HG03095 (cell line): Measurements from ENCODE around the gene RAPSN.
"Not testable (repeated sequence)": the region's sequence is repeated elsewhere in the genome, so short reads cannot be mapped to it uniquely, and the experiment has no call there.

ENCODE experiments used
- ATAC-seq: cut with Tn5 transposase; IDR thresholded peaks from one replicate; pipeline ENCODE4 v1.9.1; 2021; ENCODE audit warnings: moderate library complexity; ENCODE audit not compliant: unreplicated experiment

Gene RAPSN

GRCh38 chr11:47466701-47467250, 17.8 kb upstream of the RAPSN start:
- no peak for ATAC-seq

- ATAC-seq: no peak
Measured at GRCh38 chr11:47466201-47466600, 17.3 kb upstream of the RAPSN start.

DNA sequence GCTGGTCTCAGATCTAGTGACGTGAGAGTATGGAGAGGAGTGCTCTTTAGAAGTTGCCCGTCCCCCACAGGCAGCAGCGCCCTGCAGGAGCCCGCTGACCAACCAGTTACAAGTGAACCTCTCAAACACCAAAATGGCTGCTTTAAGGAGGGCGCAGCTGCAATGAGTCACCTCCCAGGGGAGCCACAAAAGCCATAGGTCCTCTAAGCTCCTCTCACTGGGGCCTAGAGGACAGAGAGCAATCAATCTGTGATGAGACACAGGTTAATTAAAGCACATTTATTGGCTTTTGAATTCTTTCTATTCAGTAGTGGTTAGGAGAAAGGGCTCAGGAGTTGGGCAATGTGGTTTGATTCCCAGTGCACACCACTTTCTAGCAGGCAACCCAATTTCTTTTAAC, 15.5 kb upstream of the RAPSN start:
- no peak for ATAC-seq

- no peak for ATAC-seq
Measured at GRCh38 chr11:47461876-47462275, 12.9 kb upstream of the RAPSN start.

DNA sequence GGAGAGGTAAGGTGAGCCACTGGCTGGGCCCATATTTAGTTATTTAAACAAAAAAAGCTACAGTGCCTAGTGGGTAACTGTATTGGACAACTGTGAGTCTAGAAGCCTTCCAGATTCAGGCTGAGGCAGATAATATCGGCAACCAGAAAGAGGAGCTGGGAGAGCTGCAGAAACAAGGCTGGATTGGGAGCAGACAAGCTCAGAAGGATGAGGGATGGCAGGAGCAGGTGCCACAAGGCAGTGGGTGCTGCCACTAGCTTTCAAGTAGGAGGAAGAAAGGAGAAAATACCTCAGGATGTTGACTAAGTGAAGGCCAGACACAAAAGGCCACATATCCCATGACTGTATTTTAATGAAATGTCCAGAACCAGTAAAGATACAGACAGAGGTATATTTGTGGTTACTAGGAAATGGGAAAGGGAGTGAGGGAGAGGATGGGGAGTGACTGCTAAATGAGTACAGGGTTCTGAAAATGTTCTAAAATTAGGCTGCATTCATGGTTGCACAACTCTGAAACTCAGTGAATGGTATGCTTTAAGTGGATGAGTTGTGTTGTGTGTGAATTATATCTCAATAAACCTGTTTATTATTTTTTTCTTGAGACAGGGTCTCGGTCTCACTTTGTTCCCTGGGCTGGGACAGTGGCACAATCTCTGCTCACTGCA, 11.8 kb upstream of the RAPSN start:
- ATAC-seq: no peak

DNA sequence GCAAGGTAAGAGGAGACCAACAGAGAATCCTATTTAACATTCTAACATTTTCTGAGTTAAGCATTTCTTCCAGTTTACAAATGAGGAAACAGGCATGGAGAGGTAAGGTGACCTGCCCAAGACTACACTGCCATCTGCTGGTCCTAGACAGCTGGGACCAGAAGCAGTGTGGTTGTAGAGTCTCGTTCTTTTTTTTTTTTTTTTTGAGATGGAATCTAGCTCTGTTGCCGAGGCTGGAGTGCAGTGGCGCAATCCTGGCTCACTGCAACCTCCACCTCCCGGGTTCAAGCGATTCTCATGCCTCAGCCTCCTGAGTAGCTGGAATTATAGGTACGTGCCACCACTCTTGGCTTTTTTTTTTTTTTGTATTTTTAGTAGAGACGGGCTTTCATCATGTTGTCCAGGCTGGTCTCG, 5.3 kb upstream of the RAPSN start:
- not testable (repeated sequence) for ATAC-seq

- ATAC-seq: no peak
Measured at GRCh38 chr11:47453365-47453764, 4.4 kb upstream of the RAPSN start.

DNA sequence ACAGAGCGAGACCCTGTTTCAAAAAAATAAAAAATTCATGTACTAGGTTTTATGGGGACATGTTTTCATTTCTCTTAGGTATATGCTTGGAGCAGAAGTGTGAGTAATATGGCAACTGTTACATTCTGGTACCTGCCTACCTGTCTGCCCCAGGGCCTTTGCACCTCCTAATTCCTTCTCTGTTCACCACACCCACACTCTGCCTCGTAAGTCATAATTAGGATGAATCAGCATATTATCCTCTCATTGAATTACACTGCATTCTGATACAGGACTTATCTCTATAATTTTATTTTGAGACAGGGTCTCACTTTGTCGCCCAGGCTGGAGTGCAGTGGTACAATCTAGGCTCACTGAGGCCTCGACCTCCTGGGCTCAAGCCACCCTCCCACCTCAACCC, 3.1 kb upstream of the RAPSN start:
- no peak for ATAC-seq

GRCh38 chr11:47451436-47451835, 2.5 kb upstream of the RAPSN start:
- no peak for ATAC-seq

- no peak for ATAC-seq
Measured at GRCh38 chr11:47449541-47449940, 605 bp upstream of the RAPSN start.

GRCh38 chr11:47447906-47448305, 1.0 kb downstream of the RAPSN start:
- no peak for ATAC-seq

DNA sequence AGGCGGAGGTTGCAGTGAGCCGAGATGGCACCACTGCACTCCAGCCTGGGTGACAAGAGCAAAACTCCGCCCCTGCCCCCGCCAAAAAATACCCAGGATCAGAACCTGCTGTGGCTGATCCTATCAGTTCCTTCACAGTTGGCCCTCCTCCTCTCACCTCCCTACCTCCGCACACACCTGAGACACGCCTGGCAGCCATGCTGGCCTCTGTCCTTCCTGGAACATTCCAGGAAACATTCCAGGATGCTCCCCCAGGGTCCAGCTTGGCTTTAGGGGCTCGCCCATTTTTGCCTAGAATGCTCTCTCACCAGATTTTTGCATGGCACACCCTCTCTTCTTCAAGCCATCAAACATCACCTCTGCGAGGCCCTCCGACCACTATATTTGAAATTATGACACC, 2.1 kb downstream of the RAPSN start:
- ATAC-seq: no peak

DNA sequence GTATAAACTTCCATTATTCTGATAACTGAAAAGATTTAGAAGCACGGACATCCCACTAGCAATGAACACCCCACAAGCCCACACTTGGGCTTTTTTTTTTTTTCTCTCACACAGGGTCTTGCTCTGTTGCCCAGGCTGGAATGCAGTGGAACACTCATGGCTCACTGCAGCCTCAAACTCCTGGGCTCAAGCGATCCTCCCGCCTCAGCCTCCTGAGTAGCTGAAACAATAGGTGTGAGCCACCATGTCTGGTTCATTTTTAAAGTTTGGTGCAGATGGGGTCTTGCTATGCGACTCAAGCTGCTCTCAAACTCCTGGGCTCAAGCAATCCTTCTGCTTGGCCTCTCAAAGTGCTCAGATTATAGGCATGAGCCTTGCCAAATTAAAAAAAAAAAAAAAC, 3.1 kb downstream of the RAPSN start:
- no peak for ATAC-seq

GRCh38 chr11:47443817-47444216, 5.1 kb downstream of the RAPSN start:
- no peak for ATAC-seq

DNA sequence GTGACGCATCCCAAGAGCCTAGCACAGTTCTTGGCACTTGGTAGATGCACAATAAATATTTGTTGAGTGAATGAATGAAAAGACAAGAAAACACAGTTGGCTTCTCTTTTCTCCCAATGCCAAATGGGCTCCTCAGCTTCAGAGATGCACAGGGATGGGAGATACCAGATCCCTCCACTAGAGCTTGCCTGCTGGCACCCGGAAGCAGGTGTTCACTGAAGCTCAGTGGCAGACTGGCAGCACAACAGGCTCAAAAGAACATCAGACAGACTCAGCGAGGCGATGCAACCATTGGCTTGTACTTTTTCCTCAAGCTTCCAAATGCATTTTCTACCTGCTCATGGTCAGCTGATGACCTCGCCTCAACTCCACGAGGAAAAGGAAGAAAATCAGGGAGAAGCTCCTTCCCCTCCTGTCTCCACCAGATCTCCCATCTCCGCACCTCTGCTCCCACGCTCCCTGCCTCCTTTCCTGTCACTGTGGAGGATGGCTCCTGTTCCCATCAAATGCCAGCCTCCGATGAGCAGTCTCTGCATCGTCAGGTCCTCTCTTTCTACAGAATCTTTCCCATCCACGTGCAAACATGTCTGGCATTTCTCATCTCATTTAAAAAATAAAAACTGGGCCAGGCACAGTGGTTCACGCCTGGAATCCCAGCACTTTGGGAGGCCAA, 5.8 kb downstream of the RAPSN start:
- ATAC-seq: no peak

DNA sequence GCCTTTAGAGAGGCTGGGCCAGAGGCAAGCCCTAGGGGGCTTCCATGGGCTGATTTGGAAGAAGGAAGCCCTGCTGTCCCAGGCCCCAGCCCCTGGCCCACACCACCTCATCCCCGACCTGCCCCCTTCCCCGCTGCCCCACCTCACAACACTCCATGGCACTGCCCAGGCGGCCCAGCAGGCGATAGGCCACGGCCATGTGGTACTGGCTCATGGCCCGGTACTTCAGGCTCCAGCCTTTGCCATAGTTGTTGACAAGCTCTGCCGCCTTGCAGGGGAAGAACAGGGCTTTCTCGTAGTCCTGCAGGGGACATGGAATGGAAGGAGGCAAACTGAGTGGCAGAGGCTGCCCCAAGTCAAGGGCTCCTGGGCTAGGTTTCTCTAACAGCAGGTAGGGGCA, 6.4 kb downstream of the RAPSN start:
- no peak for ATAC-seq

DNA sequence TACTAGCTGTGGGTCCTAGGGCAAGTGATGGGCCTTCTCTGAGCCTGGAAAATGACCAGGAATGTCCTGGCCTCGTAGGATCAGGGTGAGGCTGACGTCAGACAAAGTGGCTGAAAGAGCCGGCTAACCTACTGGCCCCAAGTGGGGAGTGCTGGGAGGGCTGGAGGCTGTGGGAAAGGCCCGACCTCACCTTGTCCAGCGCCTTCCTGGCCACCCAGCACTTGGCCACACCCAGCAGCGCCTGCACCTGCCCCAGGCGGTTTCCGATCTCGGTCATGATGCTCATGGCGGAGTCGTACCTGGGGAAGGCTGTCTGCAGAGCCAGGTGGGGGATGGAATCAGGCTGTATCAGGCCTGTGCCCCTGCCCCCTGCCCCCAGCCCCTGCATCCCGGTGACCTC, 7.5 kb downstream of the RAPSN start:
- ATAC-seq: no peak

DNA sequence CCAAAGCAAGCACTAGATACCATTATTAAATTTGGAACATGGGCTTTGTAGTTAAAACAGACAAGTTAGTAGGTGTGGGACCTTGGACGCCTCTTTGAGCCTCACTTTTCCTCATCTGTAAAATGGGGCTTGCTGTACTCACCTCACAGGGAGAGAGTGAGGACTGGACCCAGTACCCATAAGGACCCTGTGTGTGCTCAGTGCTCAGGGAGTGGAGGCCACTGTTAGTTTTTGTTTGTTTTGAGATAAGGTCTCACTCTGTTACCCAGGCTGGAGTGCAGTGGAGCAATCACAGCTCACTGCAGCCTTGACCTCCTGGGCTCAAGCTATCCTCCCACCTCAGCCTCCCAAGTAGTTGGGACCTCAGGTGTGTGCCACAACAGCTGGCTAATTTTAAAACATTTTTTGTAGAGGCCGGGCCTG, 8.9 kb downstream of the RAPSN start:
- no peak for ATAC-seq

GRCh38 chr11:47438721-47439120, 10.2 kb downstream of the RAPSN start:
- no peak for ATAC-seq

GRCh38 chr11:47437746-47438418, 11.1 kb downstream of the RAPSN start:
- no peak for ATAC-seq

GRCh38 chr11:47437218-47437745, 11.7 kb downstream of the RAPSN start:
- no peak for ATAC-seq

GRCh38 chr11:47436726-47437125, 12.2 kb downstream of the RAPSN start:
- ATAC-seq: no peak
